ENCODE measurements around the gene GPR150.

DNA sequence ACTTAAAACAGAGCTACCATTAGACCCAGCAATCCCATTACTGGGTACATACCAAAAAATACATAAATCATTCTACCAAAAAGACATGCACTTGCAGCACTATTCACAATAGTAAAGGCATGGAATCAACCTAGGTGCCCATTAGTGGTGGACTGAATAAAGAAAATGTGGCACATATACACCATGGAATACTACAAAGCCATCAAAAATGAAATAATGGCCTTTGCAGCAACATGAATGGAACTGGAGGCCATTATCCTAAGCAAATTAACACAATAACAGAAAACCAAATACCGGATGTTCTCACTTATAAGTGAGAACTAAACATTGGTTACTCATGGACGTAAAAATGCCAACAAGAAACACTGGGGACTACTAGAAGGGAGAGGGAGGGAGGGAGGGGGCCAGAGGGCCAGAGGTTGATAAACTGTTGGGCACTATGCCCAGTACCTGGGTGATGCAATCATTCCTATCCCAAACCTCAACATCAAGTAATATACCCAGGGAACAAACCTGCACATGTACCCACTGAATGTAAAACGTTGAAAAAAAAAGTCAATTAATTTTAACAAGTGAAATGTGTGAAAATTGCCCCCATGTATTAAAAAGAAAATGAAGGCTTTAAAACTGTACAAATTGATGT, 24.5 kb upstream of the GPR150 start:
- TF ChIP-seq, protein P1, sequence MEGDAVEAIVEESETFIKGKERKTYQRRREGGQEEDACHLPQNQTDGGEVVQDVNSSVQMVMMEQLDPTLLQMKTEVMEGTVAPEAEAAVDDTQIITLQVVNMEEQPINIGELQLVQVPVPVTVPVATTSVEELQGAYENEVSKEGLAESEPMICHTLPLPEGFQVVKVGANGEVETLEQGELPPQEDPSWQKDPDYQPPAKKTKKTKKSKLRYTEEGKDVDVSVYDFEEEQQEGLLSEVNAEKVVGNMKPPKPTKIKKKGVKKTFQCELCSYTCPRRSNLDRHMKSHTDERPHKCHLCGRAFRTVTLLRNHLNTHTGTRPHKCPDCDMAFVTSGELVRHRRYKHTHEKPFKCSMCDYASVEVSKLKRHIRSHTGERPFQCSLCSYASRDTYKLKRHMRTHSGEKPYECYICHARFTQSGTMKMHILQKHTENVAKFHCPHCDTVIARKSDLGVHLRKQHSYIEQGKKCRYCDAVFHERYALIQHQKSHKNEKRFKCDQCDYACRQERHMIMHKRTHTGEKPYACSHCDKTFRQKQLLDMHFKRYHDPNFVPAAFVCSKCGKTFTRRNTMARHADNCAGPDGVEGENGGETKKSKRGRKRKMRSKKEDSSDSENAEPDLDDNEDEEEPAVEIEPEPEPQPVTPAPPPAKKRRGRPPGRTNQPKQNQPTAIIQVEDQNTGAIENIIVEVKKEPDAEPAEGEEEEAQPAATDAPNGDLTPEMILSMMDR (IDR thresholded peaks at IDR 0.05 in 4 of 5, conservative IDR thresholded peaks at IDR 0.05 in 1 of 5) = no peak
- TF ChIP-seq POLR2A (IDR thresholded peaks at IDR 0.05) = no peak

All from gastrocnemius medialis (tissue), 4 donors.